DMS 273 (cell line): Measurements from ENCODE around the gene AK5.
A peak's percentile ranks its signal among the peaks of the same experiment; 100 is the strongest.

Experiments used
- DNase-seq: peaks from one replicate; lab custom pipeline; 2025; ENCODE audit not compliant: unreplicated experiment; lab: John Stamatoyannopoulos, UW

The AK5 gene

GRCh38 chr1:77583483-77583882 is 301.7 kb downstream of the AK5 start:
- DNase-seq, result no peak

DNA sequence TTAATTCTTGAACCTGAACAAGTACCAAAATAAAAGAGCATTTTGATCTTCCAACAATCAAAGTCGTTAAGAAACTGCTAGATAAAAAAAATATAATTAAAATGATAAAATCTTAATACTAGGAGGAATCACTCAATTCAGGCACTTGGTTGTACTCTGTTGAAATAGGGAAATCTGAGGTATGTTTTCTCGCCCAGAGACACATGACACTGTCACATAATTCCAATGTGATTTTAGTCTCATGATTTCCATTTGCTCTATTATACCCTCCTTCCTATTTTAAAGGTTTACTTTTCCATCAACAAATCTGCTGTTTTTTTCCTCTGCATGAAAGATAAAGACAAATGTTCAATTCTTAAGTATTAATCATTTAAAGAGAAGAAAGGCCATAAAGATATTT is 303.1 kb downstream of the AK5 start:
- DNase-seq, result no peak

- no peak for DNase-seq
These were observed 303.9 kb downstream of the AK5 start for GRCh38 chr1:77585610-77586314.

GRCh38 chr1:77589231-77589630 is 307.4 kb downstream of the AK5 start:
- DNase-seq, result no peak

DNA sequence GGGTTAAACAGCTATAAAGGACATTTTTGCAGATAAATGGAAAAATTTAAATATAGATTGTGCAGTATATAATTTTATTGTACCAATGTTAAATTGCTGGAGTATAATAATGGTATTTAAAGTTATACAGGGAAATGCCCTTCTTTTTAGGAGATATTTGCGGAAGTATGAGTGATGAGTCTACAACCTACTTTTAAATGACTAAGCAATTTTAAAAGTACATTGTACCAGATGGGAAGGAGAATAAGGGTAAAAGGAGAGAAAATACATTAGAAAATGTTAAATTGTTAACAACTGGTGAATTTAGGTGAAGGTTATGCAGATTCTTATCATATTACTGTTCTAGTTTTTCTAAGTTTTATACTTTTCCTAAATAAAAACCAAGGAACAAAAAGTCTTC is 308.8 kb downstream of the AK5 start:
- no peak for DNase-seq

- DNase-seq, result no peak
These were observed 311.1 kb downstream of the AK5 start for GRCh38 chr1:77592906-77593305.

- DNase-seq, result no peak
These were observed 312.7 kb downstream of the AK5 start for GRCh38 chr1:77594366-77595112.

DNA sequence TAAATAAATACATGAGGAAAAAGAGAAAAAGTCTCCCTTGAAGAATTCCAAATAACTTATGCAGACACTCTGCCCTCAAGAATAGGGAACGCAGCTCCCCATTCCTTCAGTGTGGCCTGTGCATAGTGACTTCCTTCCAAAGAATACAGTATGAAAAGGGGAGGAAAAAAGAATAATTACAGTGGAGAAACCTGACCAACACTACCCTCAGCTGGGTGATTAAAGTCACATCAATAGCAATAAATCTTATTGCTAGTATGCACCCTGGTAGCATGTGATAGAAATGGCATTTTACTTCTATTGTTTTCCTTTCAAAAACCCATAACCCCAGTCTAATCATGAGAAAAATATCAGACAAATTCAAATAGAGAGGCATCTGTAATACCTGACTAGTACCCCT is 315.5 kb downstream of the AK5 start:
- no peak for DNase-seq

DNA sequence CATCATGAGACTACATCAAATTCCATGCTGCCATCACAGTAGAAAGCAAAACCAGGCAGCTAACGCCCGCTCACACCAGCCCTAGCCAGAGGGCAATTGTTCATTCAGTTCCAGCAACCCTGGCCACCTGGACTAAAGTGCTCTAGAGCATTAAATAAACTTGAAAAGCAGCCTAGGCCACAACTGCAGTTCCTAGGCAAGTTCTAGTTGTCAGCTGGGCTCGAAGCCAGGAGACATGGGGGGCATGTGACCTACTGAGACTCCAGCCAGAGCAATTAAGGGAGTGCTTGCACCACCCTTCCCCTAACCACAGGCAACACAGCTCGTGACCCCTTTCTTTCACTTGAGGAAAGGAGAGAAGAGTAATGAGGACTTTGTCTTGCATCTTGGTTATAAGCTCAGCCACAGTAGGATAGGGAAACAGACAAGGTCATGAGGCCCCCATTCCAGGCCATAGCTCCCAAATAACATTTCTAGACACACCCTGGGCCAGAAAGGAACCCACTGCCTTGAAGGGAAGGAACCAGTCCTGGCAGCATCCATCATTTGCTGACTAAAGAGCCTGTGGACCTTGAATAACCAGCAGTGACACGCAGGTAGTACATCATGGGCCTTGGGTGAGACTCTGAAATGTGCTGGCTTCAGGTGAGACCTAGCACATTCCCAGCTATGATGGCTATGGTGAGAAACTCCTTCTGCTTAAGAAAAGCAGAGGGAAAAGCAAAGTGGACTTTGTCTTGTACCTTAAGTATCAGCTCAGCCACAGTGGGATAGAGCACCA is 323.6 kb downstream of the AK5 start:
- peak; percentile 52 for DNase-seq

GRCh38 chr1:77608893-77609292 is 327.1 kb downstream of the AK5 start:
- DNase-seq, result no peak
